GM23248 (cell line): ENCODE data around the gene TTC23. TPM values are rescaled to one million over a fixed set of nuclear protein-coding genes. Genes with fewer than 3 reads are reported as not detected.

ENCODE experiments used
- DNase-seq: peaks from one replicate; pipeline ENCODE4 v3.0.0-alpha.2; 2015
- H2AFZ ChIP-seq: fragments of 200-600 bp; sonication (generic); 2 replicates; pipeline ENCODE4 v1.6.1; 2016; ENCODE audit warnings: antibody characterized with exemption
- H3F3A ChIP-seq: fragments of 200-600 bp; sonication (generic); 2 replicates; pipeline ENCODE4 v1.6.1; 2016; ENCODE audit warnings: mild to moderate bottlenecking, antibody characterized with exemption, mixed run types; ENCODE audit not compliant: insufficient read depth
- H3K27ac ChIP-seq: fragments of 200-600 bp; sonication (generic); 2 replicates; pipeline ENCODE4 v1.5.1; 2016; ENCODE audit warnings: mild to moderate bottlenecking
- H3K27me3 ChIP-seq: fragments of 200-600 bp; sonication (generic); replicated peaks from 2 replicates; pipeline ENCODE4 v1.6.1; 2016; ENCODE audit warnings: mild to moderate bottlenecking; ENCODE audit not compliant: insufficient read depth
- H3K36me3 ChIP-seq: fragments of 200-600 bp; sonication (generic); 2 replicates; pipeline ENCODE4 v1.6.1; 2016; ENCODE audit warnings: low read depth, mild to moderate bottlenecking
- H3K4me1 ChIP-seq: fragments of 200-600 bp; sonication (generic); 2 replicates; pipeline ENCODE4 v1.6.1; 2016; ENCODE audit warnings: mild to moderate bottlenecking; ENCODE audit not compliant: insufficient read depth
- H3K4me2 ChIP-seq: fragments of 200-600 bp; sonication (generic); one replicate; pipeline ENCODE4 v1.6.1; 2016; ENCODE audit warnings: mild to moderate bottlenecking; ENCODE audit not compliant: unreplicated experiment
- H3K4me3 ChIP-seq: fragments of 200-600 bp; sonication (generic); 2 replicates; pipeline ENCODE4 v1.5.1; 2016; ENCODE audit warnings: mild to moderate bottlenecking
- H3K79me2 ChIP-seq: fragments of 200-600 bp; sonication (generic); 2 replicates; pipeline ENCODE4 v1.6.1; 2016; ENCODE audit warnings: mild to moderate bottlenecking; ENCODE audit not compliant: insufficient read depth
- H3K9ac ChIP-seq: fragments of 200-600 bp; sonication (generic); 2 replicates; pipeline ENCODE4 v1.6.1; 2016; ENCODE audit warnings: mild to moderate bottlenecking
- H3K9me2 ChIP-seq: fragments of 200-600 bp; sonication (generic); 2 replicates; pipeline ENCODE4 v1.6.1; 2016; ENCODE audit warnings: mixed run types, mild to moderate bottlenecking, moderate library complexity; ENCODE audit not compliant: insufficient read depth
- H3K9me3 ChIP-seq: fragments of 200-600 bp; sonication (generic); one replicate; pipeline ENCODE4 v1.6.1; 2017; ENCODE audit warnings: low read depth
- H4K20me1 ChIP-seq: fragments of 200-600 bp; sonication (generic); 2 replicates; pipeline ENCODE4 v1.6.0; 2016; ENCODE audit not compliant: insufficient read depth
- EZH2 ChIP-seq: fragments of 200-600 bp; sonication (generic); IDR thresholded peaks from 2 replicates; pipeline ENCODE4 v1.6.1; 2018; ENCODE audit warnings: antibody characterized with exemption, mild to moderate bottlenecking; ENCODE audit not compliant: insufficient read depth, poor library complexity, severe bottlenecking
- EZH2phosphoT487 ChIP-seq: fragments of 200-600 bp; sonication (generic); IDR thresholded peaks from 2 replicates; pipeline ENCODE4 v1.6.1; 2018; ENCODE audit warnings: antibody characterized with exemption, moderate library complexity, mild to moderate bottlenecking, low read depth; ENCODE audit not compliant: insufficient read depth
- WGBS, 2 experiments: methylation state at CpG; one replicate each; pipeline ENCODE4 v1.1.6; 2015 to 2017; ENCODE audit warnings: low lambda C conversion rate in 2 of 2, low coverage in 1 of 2; ENCODE audit errors: missing lambda C conversion rate in 2 of 2; 5-methylcytosine and 5-hydroxymethylcytosine counted together
- in situ Hi-C: fragments of 300-500 bp; cut with MboI; formaldehyde crosslinking; loops from 2 replicates; pipeline ENCODE4 v1.15.0; 2020
- polyA plus RNA-seq: library from polyadenylated mRNA; unstranded; fragments of >200 nt; fragmentation: Nextera tagmentation; extraction: Ambion mirVana; gene quantifications from 2 replicates; pipeline ENCODE4 v1.2.1, GENCODE V29; 2016
- total RNA-seq: library from RNA; depleted of rRNA; stranded (reverse); fragments of >200 nt; shearing (Covaris generic); gene quantifications from 2 replicates; pipeline ENCODE4 v1.2.3, GENCODE V29; 2014

Gene TTC23
- total and polyA plus RNA-seq, 2 experiments from 2014 or later = 10.8 to 18.6 TPM

- H3K27me3 ChIP-seq = no peaks in the 10 kb centered on the region
- no peaks in the 10 kb centered on the region for H4K20me1 ChIP-seq
- H3K9me2 ChIP-seq = no peaks in the 10 kb centered on the region
- H3K9me3 ChIP-seq = no peaks in the 10 kb centered on the region
- H3F3A ChIP-seq = peaks cover 37% of the 10 kb centered on the region
- DNase-seq = peak; percentile 13
- in situ Hi-C loops = loop anchor here (25.0 kb wide), 1 partner anchor 1087 kb away; the partner anchor contains the start of gene ADAMTS17
- H3K4me2 ChIP-seq = peak overlapping the region; percentile 95
- TF ChIP-seq EZH2 (no peak), EZH2phosphoT487 (no peak)
- peaks cover 36% of the 10 kb centered on the region for H3K4me1 ChIP-seq
- peak overlapping the region; percentile 99 for H3K4me3 ChIP-seq
- H3K36me3 ChIP-seq = 0 out of 2 replicates have a peak, but pooled peaks cover 2% of the 10 kb centered on the region
- peak overlapping the region; percentile 86 for H3K27ac ChIP-seq
- H3K79me2 ChIP-seq = peaks cover 52% of the 10 kb centered on the region
- WGBS, 2 experiments = 2 to 4% methylated on average over 4 of the region's 4 CpGs
- peak overlapping the region; percentile 92 for H3K9ac ChIP-seq
- H2AFZ ChIP-seq = peak overlapping the region; percentile 98
Observed at GRCh38 chr15:99250001-99250400, 620 bp upstream of the TTC23 start.

- Histone ChIP-seq H3K9me2 (no peaks in the 10 kb centered on the region), H4K20me1 (no peaks in the 10 kb centered on the region), H3K27me3 (no peaks in the 10 kb centered on the region), H3K9ac (peak overlapping the region; percentile 92), H3K9me3 (no peaks in the 10 kb centered on the region), H3F3A (peaks cover 21% of the 10 kb centered on the region), H3K27ac (no peak overlapping the region), H3K4me1 (peaks cover 19% of the 10 kb centered on the region), H2AFZ (peak overlapping the region; percentile 54; the same call in 1 of the 2 replicates), H3K79me2 (peaks cover 71% of the 10 kb centered on the region), H3K4me2 (peak overlapping the region; percentile 95), H3K36me3 (0 out of 2 replicates have a peak, but pooled peaks cover 7% of the 10 kb centered on the region), H3K4me3 (peak overlapping the region; percentile 99)
- TF ChIP-seq EZH2 (no peak), EZH2phosphoT487 (no peak)
- peak; percentile 14 for DNase-seq
- in situ Hi-C loops = no loop called here
- WGBS, 2 experiments = 52 to 60% methylated on average over 7 of the region's 7 CpGs
Observed at GRCh38 chr15:99248000-99248715, 1.2 kb downstream of the TTC23 start.

- no peak overlapping the region for H3K9ac ChIP-seq
- peaks cover 73% of the 10 kb centered on the region for H3K79me2 ChIP-seq
- H3K27ac ChIP-seq = no peak overlapping the region
Observed at GRCh38 chr15:99247062-99247461, 2.3 kb downstream of the TTC23 start.

GRCh38 chr15:99244306-99244705 is 5.1 kb downstream of the TTC23 start:
- Histone ChIP-seq H3K4me1 (peaks cover 7% of the 10 kb centered on the region; the same call in 1 of the 2 replicates), H3F3A (peaks cover 3% of the 10 kb centered on the region; the same call in 1 of the 2 replicates), H2AFZ (no peak overlapping the region), H3K27me3 (no peaks in the 10 kb centered on the region), H3K4me2 (no peak overlapping the region), H4K20me1 (no peaks in the 10 kb centered on the region), H3K4me3 (no peak overlapping the region), H3K9me3 (no peaks in the 10 kb centered on the region), H3K9me2 (no peaks in the 10 kb centered on the region), H3K27ac (no peak overlapping the region), H3K9ac (no peak overlapping the region), H3K79me2 (peaks cover 92% of the 10 kb centered on the region), H3K36me3 (0 out of 2 replicates have a peak, but pooled peaks cover 7% of the 10 kb centered on the region)
- WGBS, 2 experiments = 98 to 100% methylated on average over 4 of the region's 4 CpGs
- TF ChIP-seq EZH2phosphoT487 (no peak), EZH2 (no peak)
- DNase-seq = no peak
- in situ Hi-C loops = no loop called here

More at GRCh38 chr15:99247062-99247461, 2.3 kb downstream of the TTC23 start:
- no peak for DNase-seq
- Histone ChIP-seq H2AFZ (no peak overlapping the region), H3K9me2 (no peaks in the 10 kb centered on the region), H3K4me3 (no peak overlapping the region), H3F3A (peaks cover 20% of the 10 kb centered on the region), H3K9me3 (no peaks in the 10 kb centered on the region), H3K27me3 (no peaks in the 10 kb centered on the region), H3K4me1 (peaks cover 16% of the 10 kb centered on the region), H3K4me2 (peak overlapping the region; percentile 29), H4K20me1 (no peaks in the 10 kb centered on the region), H3K36me3 (0 out of 2 replicates have a peak, but pooled peaks cover 7% of the 10 kb centered on the region)
- WGBS, 2 experiments = 47 to 48% methylated on average over 3 of the region's 3 CpGs
- TF ChIP-seq EZH2 (no peak), EZH2phosphoT487 (no peak)
- in situ Hi-C loops = no loop called here
